Measurements from ENCODE around the gene CD8B.
"Not testable (repeated sequence)": the region's sequence is repeated elsewhere in the genome, so short reads cannot be mapped to it uniquely, and the experiment has no call there.

CD8B gene

GRCh38 chr2:86835548-86835889, 26.2 kb downstream of the CD8B start:
- DNase-seq: not testable (repeated sequence)

GRCh38 chr2:86833315-86833714, 28.4 kb downstream of the CD8B start:
- DNase-seq: no peak

- no peak for DNase-seq
Measured at GRCh38 chr2:86832334-86833096, 29.2 kb downstream of the CD8B start.

- no peak for DNase-seq
Measured at GRCh38 chr2:86831537-86831936, 30.1 kb downstream of the CD8B start.

- no peak for DNase-seq
Measured at GRCh38 chr2:86826951-86827350, 34.7 kb downstream of the CD8B start.

GRCh38 chr2:86825693-86826381, 35.8 kb downstream of the CD8B start:
- no peak for DNase-seq

GRCh38 chr2:86825036-86825692, 36.5 kb downstream of the CD8B start:
- no peak for DNase-seq

GRCh38 chr2:86822668-86823345, 38.9 kb downstream of the CD8B start:
- DNase-seq: no peak

- DNase-seq: no peak
Measured at GRCh38 chr2:86821842-86822241, 39.8 kb downstream of the CD8B start.

- DNase-seq: no peak
Measured at GRCh38 chr2:86821306-86821705, 40.4 kb downstream of the CD8B start.

GRCh38 chr2:86818957-86819356, 42.7 kb downstream of the CD8B start:
- DNase-seq: no peak

- DNase-seq: no peak
Measured at GRCh38 chr2:86818114-86818801, 43.4 kb downstream of the CD8B start.

- DNase-seq: no peak
Measured at GRCh38 chr2:86815611-86816010, 46.1 kb downstream of the CD8B start.

- DNase-seq: no peak
Measured at GRCh38 chr2:86809481-86810121, 52.1 kb downstream of the CD8B start.

- DNase-seq: peak; percentile 63 to 93
Measured at GRCh38 chr2:86808315-86809161, 53.1 kb downstream of the CD8B start.

- no peak for DNase-seq
Measured at GRCh38 chr2:86807468-86808275, 54.0 kb downstream of the CD8B start.

GRCh38 chr2:86807133-86807467, 54.6 kb downstream of the CD8B start:
- DNase-seq: no peak

GRCh38 chr2:86806059-86806857, 55.4 kb downstream of the CD8B start:
- no peak for DNase-seq

GRCh38 chr2:86800856-86801567, 60.7 kb downstream of the CD8B start:
- no peak for DNase-seq

All from inflammatory macrophage treated with lipopolysaccharide for 1 hour (primary cell).